GM18507 (cell line): ENCODE measurements around the gene ERCC6L2.

Experiments
- DNase-seq: peaks from one replicate; pipeline ENCODE4 v3.0.0; 2011; ENCODE audit warnings: low read depth; ENCODE audit not compliant: insufficient read length; ENCODE audit errors: extremely low spot score
- FAIRE-seq: peaks from 2 replicates; lab custom pipeline; 2011; peaks lifted over from hg19 to GRCh38; lab: Jason Lieb, UNC

Gene ERCC6L2

GRCh38 chr9:95875305-95876137 lies at the start of gene ERCC6L2:
ERCC6L2 (plus strand) TSS chr9:95875691; CDS start chr9:95876039, 348 bp downstream.
- peak; percentile 80 for DNase-seq

GRCh38 chr9:95826183-95826838 lies 49.2 kb upstream of the ERCC6L2 start:
- DNase-seq = no peak
- no peak for FAIRE-seq

More at GRCh38 chr9:95875305-95876137, at the start of gene ERCC6L2:
- FAIRE-seq = peak; percentile 93

GRCh38 chr9:95830768-95831167 lies 44.7 kb upstream of the ERCC6L2 start:
- no peak for FAIRE-seq

GRCh38 chr9:95831810-95832209 lies 43.7 kb upstream of the ERCC6L2 start:
- DNase-seq (no peak), FAIRE-seq (no peak)

More at GRCh38 chr9:95830768-95831167, 44.7 kb upstream of the ERCC6L2 start:
- DNase-seq = no peak

- no peak for DNase-seq
- no peak for FAIRE-seq
Observed at GRCh38 chr9:95833546-95834178, 41.8 kb upstream of the ERCC6L2 start.

- FAIRE-seq (no peak), DNase-seq (no peak)
Observed at GRCh38 chr9:95834281-95834907, 41.1 kb upstream of the ERCC6L2 start.

- FAIRE-seq (no peak), DNase-seq (no peak)
Observed at GRCh38 chr9:95835393-95835792, 40.1 kb upstream of the ERCC6L2 start.

GRCh38 chr9:95836072-95836471 lies 39.4 kb upstream of the ERCC6L2 start:
- FAIRE-seq = no peak
- no peak for DNase-seq

- no peak for DNase-seq
- FAIRE-seq = no peak
Observed at GRCh38 chr9:95839012-95839411, 36.5 kb upstream of the ERCC6L2 start.

GRCh38 chr9:95840074-95840473 lies 35.4 kb upstream of the ERCC6L2 start:
- no peak for DNase-seq
- FAIRE-seq = no peak

GRCh38 chr9:95841377-95841776 lies 34.1 kb upstream of the ERCC6L2 start:
- DNase-seq = no peak
- FAIRE-seq = no peak

- FAIRE-seq (no peak), DNase-seq (no peak)
Observed at GRCh38 chr9:95845751-95846150, 29.7 kb upstream of the ERCC6L2 start.

- FAIRE-seq = no peak
Observed at GRCh38 chr9:95848764-95849163, 26.7 kb upstream of the ERCC6L2 start.

GRCh38 chr9:95852059-95853032 lies 23.1 kb upstream of the ERCC6L2 start:
- FAIRE-seq (peak; percentile 94), DNase-seq (peak; percentile 35)

More at GRCh38 chr9:95848764-95849163, 26.7 kb upstream of the ERCC6L2 start:
- DNase-seq = no peak

- peak; percentile 15 for FAIRE-seq
- DNase-seq = no peak
Observed at GRCh38 chr9:95854386-95855020, 21.0 kb upstream of the ERCC6L2 start.

- FAIRE-seq (no peak), DNase-seq (no peak)
Observed at GRCh38 chr9:95855961-95856360, 19.5 kb upstream of the ERCC6L2 start.

- FAIRE-seq = no peak
- DNase-seq = no peak
Observed at GRCh38 chr9:95857124-95857523, 18.4 kb upstream of the ERCC6L2 start.

GRCh38 chr9:95857896-95858295 lies 17.6 kb upstream of the ERCC6L2 start:
- DNase-seq (no peak), FAIRE-seq (peak; percentile 71)
